Activated CD8-positive, alpha-beta memory T cell treated with anti-CD3 and anti-CD28 coated beads, Interleukin-2, amount 50 U/mL, for 4 hours (primary cell): Measurements from ENCODE around the gene TMEM213.

ENCODE experiments used
- DNase-seq: peaks from one replicate; pipeline ENCODE4 v3.0.0-alpha.2; 2020

Gene TMEM213

GRCh38 chr7:138878856-138879255, 81.1 kb downstream of the TMEM213 start:
- no peak for DNase-seq

- DNase-seq = no peak
Observed at GRCh38 chr7:138879356-138879755, 81.6 kb downstream of the TMEM213 start.

GRCh38 chr7:138880881-138881578, 83.2 kb downstream of the TMEM213 start:
- no peak for DNase-seq

- no peak for DNase-seq
Observed at GRCh38 chr7:138881579-138882188, 83.9 kb downstream of the TMEM213 start.

GRCh38 chr7:138882249-138882648, 84.5 kb downstream of the TMEM213 start:
- DNase-seq = no peak

GRCh38 chr7:138885383-138886147, 87.8 kb downstream of the TMEM213 start:
- no peak for DNase-seq

GRCh38 chr7:138886501-138886917, 88.7 kb downstream of the TMEM213 start:
- DNase-seq = no peak

- no peak for DNase-seq
Observed at GRCh38 chr7:138887085-138887710, 89.4 kb downstream of the TMEM213 start.
